ENCODE results near the gene SLCO2A1. TPM values are rescaled to one million over a fixed set of nuclear protein-coding genes. Genes with fewer than 3 reads are reported as not detected.

Gene SLCO2A1
- total RNA-seq, 1 donor from 2014 or later = 0.07 TPM

GRCh38 chr3:133899311-133899710 is 130.4 kb downstream of the SLCO2A1 start:
- DNase-seq (ENCODE audit: low spot score) = no peak
- Histone ChIP-seq H3K27ac (no peak overlapping the region), H3K4me3 (no peak overlapping the region), H3K9ac (no peak overlapping the region), H3K4me1 (peaks cover 5% of the 10 kb centered on the region), H4K20me1 (ENCODE audit: low read depth) (no peaks in the 10 kb centered on the region), H2AFZ (replicated peaks) (no peak overlapping the region), H3K9me3 (ENCODE audit: low read depth) (no peaks in the 10 kb centered on the region), H3F3A (ENCODE audit: low read depth) (no peaks in the 10 kb centered on the region), H3K79me2 (ENCODE audit: low read depth) (no peaks in the 10 kb centered on the region), H3K4me2 (no peak overlapping the region), H3K36me3 (no peaks in the 10 kb centered on the region), H3K27me3 (peaks cover 51% of the 10 kb centered on the region)
- peaks cover 4% of the 10 kb centered on the region for H3K4me1 Mint-ChIP-seq
- no peak overlapping the region for H3K27ac Mint-ChIP-seq
- no peaks in the 10 kb centered on the region for H3K36me3 Mint-ChIP-seq
- no peak overlapping the region for H3K4me3 Mint-ChIP-seq
- no peaks in the 10 kb centered on the region for H3K9me3 Mint-ChIP-seq
- peaks cover 20% of the 10 kb centered on the region for H3K27me3 Mint-ChIP-seq (ENCODE audit: insufficient read depth, low read depth)
- TF ChIP-seq EZH2 (IDR thresholded peaks at IDR 0.05) (no peak), EZH2phosphoT487 (IDR thresholded peaks at IDR 0.05) (no peak), CTCF (IDR thresholded peaks at IDR 0.05) (no peak)

GRCh38 chr3:133897547-133897946 is 132.2 kb downstream of the SLCO2A1 start:
- H3K79me2 ChIP-seq (ENCODE audit: low read depth) = peaks cover 3% of the 10 kb centered on the region
- H3K27me3 ChIP-seq = peaks cover 65% of the 10 kb centered on the region
- Mint-ChIP-seq H3K36me3 (no peaks in the 10 kb centered on the region), H3K9me3 (no peaks in the 10 kb centered on the region), H3K27ac (no peak overlapping the region), H3K27me3 (ENCODE audit: insufficient read depth, low read depth) (peaks cover 26% of the 10 kb centered on the region), H3K4me3 (peak overlapping the region; percentile 90), H3K4me1 (peaks cover 10% of the 10 kb centered on the region)
- no peaks in the 10 kb centered on the region for H3K36me3 ChIP-seq
- no peak overlapping the region for H2AFZ ChIP-seq (replicated peaks)
- no peak overlapping the region for H3K4me3 ChIP-seq
- no peak overlapping the region for H3K27ac ChIP-seq
- no peak for DNase-seq (ENCODE audit: low spot score)
- H3F3A ChIP-seq (ENCODE audit: low read depth) = no peaks in the 10 kb centered on the region
- TF ChIP-seq CTCF (IDR thresholded peaks at IDR 0.05) (no peak), EZH2phosphoT487 (IDR thresholded peaks at IDR 0.05) (no peak), EZH2 (IDR thresholded peaks at IDR 0.05) (no peak)
- peaks cover 11% of the 10 kb centered on the region for H3K4me1 ChIP-seq
- no peaks in the 10 kb centered on the region for H4K20me1 ChIP-seq (ENCODE audit: low read depth)
- no peak overlapping the region for H3K4me2 ChIP-seq
- H3K9ac ChIP-seq = no peak overlapping the region
- H3K9me3 ChIP-seq (ENCODE audit: low read depth) = no peaks in the 10 kb centered on the region

- Histone ChIP-seq H3K79me2 (ENCODE audit: low read depth) (peaks cover 7% of the 10 kb centered on the region), H3K9me3 (ENCODE audit: low read depth) (no peaks in the 10 kb centered on the region), H3K9ac (peak overlapping the region; percentile 21), H3K4me1 (peaks cover 21% of the 10 kb centered on the region), H2AFZ (replicated peaks) (peak overlapping the region; percentile 98), H3K27me3 (peaks cover 65% of the 10 kb centered on the region), H3K4me2 (peak overlapping the region; percentile 88), H3K36me3 (no peaks in the 10 kb centered on the region), H4K20me1 (ENCODE audit: low read depth) (peaks cover 6% of the 10 kb centered on the region), H3K27ac (no peak overlapping the region), H3K4me3 (peak overlapping the region; percentile 97), H3F3A (ENCODE audit: low read depth) (no peaks in the 10 kb centered on the region)
- Mint-ChIP-seq H3K9me3 (no peaks in the 10 kb centered on the region), H3K4me3 (peak overlapping the region; percentile 90), H3K27me3 (ENCODE audit: insufficient read depth, low read depth) (peaks cover 31% of the 10 kb centered on the region), H3K4me1 (peaks cover 18% of the 10 kb centered on the region), H3K36me3 (no peaks in the 10 kb centered on the region), H3K27ac (no peak overlapping the region)
- TF ChIP-seq EZH2 (IDR thresholded peaks at IDR 0.05) (peak; percentile 68), CTCF (IDR thresholded peaks at IDR 0.05) (no peak)
- DNase-seq (ENCODE audit: low spot score) = peak; percentile 50
Measured at GRCh38 chr3:133896002-133896761, 133.5 kb downstream of the SLCO2A1 start.

All from neural progenitor cell (in vitro differentiated cells).